ENCODE data around the gene EYS.
"Not testable (repeated sequence)": the region's sequence is repeated elsewhere in the genome, so short reads cannot be mapped to it uniquely, and the experiment has no call there.

Gene EYS

DNA sequence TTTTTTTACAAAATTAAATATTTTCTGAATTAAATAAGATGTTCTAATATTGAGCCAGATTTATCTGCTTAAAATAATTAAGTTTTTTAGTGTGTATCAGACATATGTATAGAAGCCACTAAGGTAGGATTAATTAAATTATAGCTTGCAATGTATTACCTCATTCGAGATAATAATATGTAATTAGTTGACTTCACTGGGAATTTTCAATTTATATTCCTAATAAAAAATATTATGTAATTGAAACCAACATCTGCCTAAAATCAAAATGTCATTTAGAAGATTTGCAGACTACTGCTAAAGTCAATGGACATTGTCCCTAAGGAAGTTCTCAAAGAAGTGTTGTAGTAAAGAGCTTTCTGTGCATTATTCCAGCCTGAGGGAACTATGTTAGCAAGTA lies 254.7 kb downstream of the EYS start:
- DNase-seq (ENCODE audit: low read depth), result no peak

DNA sequence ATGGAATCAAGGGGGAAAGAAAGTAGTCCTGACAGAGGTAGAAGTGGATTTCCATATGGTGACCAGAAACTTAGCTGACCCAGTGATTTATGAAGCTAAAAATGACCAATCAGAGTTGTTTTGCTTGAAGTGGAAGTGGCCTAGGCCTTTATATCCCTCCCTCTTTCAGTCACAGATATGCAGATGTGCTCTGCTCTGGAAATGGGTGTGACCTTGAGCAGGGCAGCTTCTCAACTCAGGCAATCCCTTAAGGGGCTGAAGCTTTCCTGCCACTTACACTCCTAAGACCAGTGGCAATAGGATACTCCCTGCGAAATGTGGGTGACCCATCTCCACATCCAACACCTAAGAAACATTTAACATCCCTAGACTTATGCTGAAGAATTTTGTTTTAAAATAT lies 256.6 kb downstream of the EYS start:
- no peak for DNase-seq (ENCODE audit: low read depth)

DNA sequence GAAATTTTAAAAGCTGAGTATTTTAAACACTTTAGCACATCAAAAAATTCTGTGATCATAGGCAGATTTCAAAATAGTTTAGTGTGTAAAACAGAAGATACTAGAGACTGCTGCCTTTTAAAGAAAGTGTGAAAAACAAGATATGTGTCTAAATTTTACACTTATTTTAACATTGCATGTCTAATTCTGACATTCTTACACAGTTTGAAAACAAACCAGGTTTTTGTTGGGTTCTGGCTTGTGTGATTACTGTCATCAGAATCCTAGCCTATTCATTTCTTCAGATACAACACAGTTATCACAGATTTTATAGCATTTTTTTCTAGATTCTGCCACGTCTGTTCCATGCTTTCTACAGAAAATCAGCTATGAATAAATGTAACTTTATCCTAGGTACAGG lies 257.1 kb downstream of the EYS start:
- no peak for DNase-seq (ENCODE audit: low read depth)

DNA sequence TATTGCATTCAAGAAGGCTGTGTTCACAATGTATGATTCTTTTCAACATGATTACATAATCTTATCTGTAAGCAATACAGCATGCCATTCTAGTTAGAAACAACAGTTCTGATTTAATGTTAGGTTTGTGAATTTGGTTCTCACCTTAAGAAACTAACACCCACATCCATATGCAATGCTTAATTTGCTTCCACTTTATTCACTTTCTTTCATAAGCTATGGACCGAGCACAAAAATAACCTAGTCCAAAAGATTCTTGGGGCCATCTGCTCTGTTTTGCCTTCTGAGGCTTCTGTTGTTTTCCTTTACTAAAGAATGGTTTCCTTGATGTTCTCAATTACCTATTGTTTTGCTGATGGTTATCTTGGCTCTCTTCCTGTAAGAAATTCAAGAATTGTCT lies 258.2 kb downstream of the EYS start:
- DNase-seq (ENCODE audit: low read depth), result no peak

DNA sequence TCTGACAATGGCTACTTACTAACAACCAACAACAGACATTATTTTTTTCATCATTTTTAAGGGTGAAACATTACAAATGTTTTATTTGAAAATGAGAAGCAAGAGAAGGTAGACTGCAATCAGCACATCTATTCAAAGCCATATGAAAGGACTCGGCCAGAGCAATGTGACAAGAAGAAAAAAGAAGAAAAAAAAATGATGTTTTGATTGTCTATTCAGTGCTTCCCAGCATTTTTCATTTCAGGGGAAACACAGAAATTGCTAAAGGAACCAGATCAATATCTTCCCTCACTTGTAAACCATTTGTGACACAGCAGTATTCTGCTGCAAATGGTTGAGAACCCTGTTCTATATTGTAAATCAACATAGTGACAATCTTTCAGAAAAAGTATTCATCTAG lies 270.7 kb downstream of the EYS start:
- DNase-seq (ENCODE audit: low read depth), result no peak

DNA sequence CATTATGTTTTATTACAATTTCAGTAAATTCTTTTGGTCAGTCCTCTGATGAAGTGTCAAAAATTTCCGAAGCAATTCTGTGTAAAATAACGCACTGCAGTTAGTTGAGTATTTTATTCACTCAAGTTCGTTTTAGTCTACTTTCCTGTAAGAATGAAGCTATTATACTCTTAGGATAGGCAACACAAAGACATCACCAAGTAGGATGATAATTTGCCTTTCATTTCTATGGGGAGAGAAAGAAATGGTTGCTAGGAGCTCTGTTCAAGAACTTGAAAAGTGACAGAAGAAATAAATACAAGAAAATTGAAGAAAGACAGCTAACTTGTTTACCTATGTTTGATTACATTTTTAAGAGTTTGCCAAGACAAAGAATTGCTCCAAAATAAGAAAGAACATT lies 290.4 kb downstream of the EYS start:
- no peak for DNase-seq (ENCODE audit: low read depth)

DNA sequence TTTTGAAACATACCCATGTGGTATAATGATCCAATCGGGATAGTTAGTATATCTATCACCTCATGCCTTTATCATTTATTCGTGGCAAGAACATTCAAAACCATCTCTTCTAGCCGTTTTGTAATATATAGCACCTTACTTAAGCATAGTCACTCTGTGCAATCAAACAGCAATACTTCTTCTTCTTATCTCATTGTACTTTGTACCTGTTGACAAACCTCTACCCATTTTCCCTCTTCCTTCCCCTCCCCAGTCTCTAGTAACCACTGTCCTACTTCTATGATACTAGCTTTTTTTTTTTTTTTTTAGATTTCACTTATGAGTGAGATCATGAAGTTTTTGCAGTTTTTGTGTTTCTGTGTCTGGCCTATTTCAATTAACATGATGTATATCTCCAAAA lies 296.7 kb downstream of the EYS start:
- DNase-seq (ENCODE audit: low read depth), result no peak

DNA sequence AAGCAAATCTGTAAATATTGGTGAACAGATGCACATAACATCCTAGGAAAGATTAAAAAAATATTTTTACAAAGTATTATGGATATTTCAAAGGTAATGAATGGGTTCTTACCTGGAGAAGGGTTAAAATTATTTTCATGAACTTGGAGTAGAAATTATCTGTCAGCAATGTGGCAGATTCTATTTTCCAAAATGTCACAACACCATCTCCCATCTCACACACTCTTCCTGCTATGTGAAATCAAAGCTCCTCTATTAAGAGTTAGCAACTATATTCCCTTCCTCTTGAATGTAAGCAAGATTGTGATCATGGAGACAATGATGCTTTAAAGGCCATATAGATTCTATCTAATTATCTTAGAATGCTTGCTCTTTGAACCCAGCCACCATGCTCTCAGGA lies 304.5 kb downstream of the EYS start:
- DNase-seq (ENCODE audit: low read depth), result no peak

DNA sequence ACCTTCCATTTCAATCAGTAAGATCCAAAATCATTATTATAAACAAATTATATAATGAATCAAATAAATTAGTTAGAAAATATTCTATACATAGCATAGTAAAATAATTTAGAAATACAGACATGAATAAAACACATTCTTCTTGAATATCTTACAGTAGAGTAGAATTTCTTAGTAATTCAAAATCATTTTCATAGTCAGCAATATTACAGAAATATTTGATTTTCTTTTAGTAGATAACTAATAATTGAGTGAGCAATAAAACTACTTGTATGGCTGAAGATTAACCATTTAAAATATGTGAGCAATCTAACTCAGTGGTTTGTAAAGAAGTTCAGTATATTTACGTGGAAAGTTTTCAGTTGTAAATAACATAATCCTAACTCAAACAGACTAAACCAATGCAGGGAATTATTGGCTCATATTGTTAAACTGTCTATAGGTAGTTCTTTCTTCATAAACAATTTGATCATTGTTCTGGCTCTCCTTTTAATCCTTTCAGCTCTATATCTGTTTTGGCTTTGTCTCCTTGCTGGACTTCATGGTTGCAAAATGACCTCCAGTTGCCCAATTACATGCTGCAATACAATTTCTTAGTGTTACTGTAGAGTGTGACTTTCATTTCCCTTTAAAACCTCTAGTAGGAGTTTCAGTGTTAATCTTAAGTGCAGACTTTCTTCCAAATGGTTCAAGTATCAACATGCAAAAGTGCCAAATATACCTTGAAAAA lies 307.5 kb downstream of the EYS start:
- no peak for DNase-seq (ENCODE audit: low read depth)

DNA sequence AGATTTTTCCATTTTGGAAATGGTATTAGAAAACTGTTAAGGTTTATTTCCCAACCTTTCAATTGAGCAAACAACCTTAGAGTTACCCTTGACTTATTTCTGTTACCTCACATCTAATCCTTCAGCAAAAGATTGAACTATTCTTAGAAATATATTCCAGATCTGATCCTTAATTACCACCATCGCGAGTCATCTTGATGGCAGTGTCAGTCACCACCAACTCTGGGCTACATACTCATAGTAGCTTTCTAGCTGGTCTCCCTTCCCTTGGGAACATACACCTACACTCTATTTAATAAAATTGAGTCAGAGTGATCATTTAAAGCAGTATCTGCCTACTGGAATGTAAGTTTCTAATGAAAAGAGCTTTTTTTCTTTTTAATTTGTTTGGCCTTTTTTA lies 308.2 kb downstream of the EYS start:
- no peak for DNase-seq (ENCODE audit: low read depth)

DNA sequence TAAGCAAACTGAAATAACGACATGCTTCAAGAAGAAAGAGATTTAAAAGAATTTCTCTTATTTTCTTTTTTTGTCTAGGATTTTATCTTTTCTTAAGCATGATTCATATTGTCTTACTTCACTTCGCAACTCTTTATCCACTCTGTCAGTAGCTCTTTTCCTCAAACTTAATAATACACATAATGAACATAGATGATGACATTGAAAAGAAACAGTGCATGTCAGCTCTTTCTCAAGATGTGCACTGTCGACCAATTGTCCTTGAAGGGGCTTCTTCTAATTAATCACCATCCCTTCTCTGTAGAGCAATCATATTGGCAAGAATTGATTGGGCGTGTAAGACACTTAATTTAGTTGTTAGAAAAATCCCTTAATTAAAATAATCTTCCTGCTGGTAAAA lies 356.5 kb downstream of the EYS start:
- DNase-seq (ENCODE audit: low read depth), result no peak

DNA sequence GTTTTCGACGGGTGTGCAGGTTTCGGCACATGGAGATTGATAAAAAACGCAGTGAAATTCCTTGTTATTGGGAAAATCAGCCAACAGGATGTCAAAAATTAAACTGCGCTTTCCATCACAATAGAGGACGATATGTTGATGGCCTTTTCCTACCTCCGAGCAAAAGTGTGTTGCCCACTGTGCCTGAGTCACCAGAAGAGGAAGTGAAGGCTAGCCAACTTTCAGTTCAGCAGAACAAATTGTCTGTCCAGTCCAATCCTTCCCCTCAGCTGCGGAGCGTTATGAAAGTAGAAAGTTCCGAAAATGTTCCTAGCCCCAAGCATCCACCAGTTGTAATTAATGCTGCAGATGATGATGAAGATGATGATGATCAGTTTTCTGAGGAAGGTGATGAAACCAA lies 404.4 kb downstream of the EYS start:
- DNase-seq (ENCODE audit: low read depth), result not testable (repeated sequence)

DNA sequence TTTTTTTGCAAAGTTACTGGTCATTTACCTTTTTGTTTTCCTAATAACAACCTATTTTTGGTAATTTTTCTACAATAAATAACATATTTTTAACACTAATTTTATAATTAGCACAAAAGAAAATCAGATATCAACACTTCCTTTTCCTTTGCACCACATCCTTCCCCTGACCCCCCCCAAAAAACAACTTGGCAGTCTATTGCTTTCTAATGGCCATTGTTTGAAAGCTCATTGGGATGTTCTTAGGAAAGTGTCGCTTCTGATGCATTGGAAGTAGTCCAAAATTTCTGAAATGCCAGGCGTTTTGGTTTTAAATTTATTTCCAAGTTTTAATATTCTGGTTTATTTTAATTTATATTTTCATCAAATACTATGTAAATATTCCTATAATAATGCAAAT lies 407.8 kb downstream of the EYS start:
- no peak for DNase-seq (ENCODE audit: low read depth)

DNA sequence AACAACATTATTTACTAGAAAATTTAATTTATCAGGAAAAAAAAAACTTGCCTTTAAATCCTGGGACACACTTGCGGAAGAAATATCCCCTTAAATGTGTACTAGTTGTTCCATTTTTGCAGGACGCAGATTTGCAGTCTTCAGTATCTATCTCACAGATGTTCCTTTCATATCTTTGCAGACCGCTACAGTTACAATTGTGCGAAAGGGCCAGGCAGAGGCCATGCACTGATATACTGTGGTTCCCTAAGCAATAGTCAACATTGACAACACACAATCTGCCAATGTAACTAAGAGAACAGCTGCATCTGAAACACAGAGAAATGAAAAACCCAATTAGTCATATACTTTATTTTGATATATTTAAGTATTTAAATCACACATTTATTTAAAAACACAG lies 411.2 kb downstream of the EYS start:
- DNase-seq (ENCODE audit: low read depth), result no peak

DNA sequence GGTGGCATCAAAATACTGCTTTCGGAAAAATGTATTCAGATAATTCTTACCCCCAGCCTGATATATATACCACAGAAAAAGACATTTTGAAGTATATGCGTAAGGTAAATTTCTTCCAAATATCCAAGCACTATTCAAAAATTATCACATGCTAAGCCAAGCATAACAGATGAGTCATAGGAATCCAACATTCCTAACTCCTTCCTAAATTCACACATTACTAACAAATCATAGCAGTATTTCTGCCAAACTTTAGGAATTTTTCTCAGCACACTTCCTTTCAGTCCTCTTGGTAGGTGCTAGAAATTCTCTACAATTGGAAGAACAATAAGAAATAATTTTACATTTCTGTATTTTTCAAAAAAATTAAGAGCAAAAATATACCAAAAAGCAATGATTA lies 417.5 kb downstream of the EYS start:
- DNase-seq (ENCODE audit: low read depth), result no peak

DNA sequence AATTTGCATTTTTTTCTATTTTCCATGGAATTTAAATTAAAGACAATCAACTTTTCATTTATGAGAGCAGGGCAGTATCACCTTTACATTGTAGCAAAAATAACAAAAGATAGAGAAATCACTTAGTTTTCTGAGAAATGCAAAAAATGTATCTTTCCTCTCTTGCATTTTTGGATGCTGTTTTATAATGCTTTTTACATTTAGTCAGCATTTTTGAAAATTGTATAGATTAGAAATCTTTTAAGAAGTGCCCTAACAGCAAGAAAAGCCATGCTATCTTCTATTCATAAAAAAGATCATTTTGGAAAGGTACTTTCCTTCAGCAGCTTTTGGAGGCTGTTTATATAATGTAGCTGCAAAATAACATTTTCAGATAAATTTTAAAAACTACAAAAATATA lies 421.8 kb downstream of the EYS start:
- no peak for DNase-seq (ENCODE audit: low read depth)

DNA sequence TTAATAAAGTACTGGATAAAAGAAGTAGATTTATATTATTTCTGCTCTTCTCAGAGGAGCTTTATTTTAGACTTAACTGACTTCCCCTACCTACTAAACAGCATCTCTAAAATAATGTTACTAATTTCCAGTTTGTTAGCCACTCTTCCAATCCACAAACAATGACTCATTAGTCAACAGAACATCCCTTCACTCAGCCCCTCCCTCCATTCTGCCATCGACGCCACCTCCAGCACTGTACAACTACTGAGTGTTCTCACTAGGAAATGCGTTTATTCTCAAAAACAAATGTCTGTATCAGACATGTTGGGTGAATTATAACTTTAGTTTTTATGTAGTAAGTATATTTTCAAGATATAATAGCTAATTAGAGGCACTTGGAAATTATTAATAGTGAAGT lies 427.0 kb downstream of the EYS start:
- no peak for DNase-seq (ENCODE audit: low read depth)

DNA sequence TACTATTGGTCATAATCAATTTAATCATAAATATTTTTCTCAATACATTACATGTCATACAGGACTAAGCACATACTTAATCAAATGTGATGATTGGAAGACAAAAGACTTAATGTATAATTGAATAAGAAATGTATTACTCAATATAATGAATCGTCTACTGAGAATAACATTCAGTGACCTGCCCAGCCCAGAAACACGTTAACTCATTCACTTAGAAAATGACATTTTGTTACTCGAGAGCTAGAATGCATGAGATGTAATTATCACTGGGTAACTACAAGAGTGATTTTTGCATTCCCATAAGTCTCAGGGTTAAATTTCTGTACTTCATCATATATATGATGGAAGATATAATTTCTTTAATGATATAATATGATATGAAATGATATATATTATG lies 444.8 kb downstream of the EYS start:
- DNase-seq (ENCODE audit: low read depth), result no peak

DNA sequence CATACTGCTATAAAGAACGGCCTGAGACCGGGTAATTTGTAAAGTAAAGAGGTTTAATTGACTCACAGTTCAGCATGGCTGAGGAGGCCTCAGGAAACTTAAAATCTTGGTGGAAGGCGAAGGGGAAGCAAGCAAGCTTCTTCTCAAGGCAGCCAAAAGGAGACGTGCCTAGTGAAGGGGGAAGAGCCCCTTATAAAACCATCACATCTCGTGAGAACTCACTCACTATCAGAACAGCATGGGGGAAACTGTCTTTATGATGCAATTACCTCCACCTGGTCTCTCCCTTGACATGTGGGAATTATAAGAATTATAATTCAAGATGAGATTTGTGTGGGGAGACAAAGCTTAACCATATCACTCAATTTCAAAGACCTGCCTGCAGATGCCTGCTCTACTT lies 447.0 kb downstream of the EYS start:
- DNase-seq (ENCODE audit: low read depth), result no peak

DNA sequence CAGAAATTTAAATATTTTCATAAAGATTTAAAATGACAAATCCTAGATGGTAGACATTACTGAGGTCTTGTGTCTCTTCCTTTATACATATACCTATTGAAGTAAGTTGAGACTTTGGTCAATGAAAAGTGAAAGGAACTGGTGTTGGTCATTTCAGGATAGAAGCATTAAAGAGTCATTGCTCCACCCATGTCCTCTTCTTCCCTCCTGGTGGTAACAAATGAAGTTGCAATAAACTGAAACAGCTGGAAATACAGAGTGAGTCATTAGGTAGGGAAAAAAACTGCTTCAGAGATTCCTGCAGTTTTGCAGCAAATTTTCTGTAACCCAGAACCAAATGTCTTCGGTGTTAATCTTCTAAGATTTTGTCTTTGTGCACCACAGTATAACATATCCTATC lies 448.0 kb downstream of the EYS start:
- no peak for DNase-seq (ENCODE audit: low read depth)

DNA sequence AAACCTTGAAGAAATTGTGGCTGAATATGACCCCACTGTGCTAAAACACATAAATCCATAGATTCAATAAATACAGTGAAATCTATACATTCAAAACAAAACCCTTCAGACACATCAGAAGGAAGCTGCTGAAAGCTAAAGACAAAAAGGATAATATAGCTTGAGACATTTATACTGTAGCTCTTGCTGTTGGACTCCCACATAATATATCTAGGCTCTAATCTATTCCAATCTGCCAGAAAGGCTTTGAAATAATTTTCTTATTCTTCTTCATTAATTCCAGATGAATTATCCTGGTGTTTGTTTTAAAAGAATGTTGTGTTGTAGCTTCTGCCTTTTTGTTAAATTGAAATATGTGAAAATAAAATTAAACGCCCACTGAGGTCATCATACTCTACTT lies 454.0 kb downstream of the EYS start:
- no peak for DNase-seq (ENCODE audit: low read depth)

DNA sequence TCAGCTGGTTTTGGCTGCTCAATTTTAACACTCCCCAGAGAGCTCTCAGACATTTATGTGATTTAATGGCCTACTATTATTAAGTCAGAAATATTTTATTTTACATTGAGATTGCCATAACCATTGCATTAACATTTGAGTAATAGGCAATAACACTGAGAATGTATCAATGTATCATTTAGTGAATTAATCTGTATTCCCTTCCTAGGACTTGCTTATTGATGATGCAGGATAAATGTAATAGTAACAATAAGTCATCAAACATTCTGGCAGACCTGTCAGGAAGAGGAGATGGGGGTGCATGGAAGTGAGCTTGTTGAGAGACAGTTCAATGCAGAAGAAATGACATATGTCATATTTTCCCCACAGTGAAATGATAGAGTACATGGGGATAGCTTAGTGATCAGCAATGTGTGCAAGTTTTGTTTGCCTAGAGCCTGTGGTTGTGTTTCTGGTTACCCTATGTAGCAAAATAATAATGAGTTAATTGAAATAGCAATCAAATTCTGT lies 458.9 kb downstream of the EYS start:
- DNase-seq (ENCODE audit: low read depth), result no peak

DNA sequence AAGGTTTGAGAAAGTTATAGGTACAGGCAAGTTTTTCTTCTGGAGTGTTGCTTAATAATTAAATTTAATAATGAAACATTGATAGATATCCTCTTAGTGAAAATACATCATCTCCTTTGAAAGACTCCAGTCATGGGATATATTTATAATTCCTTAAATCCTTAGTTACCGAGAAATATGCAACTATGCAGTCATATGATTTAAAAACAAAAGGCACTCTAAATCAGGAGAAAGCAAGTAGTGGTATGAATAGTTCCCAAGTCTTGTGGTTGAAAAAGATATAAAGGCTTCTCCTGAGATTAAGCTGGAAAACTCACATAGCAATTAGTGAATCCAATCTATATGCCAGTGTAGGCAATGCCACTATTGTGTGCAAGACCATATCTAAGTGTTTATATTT lies 475.4 kb downstream of the EYS start:
- DNase-seq (ENCODE audit: low read depth), result no peak

DNA sequence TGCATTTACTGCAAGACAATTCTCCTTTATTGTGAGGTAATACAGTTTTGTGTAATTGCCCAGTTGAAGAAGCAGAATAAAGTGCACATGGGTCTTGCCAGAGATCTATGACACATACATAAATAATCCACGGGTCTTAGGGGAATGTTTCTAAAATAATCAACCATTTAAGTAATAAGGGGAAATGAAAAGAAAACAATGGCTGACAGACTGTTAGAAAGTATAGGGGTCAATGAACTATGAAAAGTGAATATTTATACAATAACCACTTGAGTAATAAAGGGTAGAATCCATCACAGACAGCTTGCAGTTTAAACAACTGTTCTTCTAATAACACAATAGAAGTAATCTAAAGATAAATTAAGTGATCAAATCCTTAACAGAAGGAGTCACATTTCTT lies 477.2 kb downstream of the EYS start:
- DNase-seq (ENCODE audit: low read depth), result no peak

DNA sequence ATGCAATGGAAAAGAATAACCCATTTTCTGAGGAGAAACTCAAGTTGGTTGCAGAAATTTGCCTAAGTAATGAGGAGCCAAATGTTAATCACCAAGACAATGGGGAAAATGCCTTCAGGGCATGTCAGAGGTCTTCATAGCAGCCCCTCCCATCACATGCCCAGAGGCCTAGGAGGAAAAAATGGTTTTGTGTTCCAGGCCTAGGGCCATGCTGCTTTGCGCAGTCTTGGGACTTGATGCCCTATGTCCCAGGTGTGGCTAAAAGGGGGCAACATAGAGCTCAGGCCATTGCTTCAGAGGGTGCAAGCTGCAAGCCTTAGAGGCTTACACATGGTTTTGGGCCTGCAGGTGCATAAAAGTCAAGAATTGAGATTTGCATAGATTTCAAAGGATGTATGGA lies 485.9 kb downstream of the EYS start:
- no peak for DNase-seq (ENCODE audit: low read depth)
